KG1 (cell line): Measurements from ENCODE around the gene SV2B.

Source experiments
- DNase-seq: peaks from one replicate; lab custom pipeline; 2025; lab: John Stamatoyannopoulos, UW

SV2B gene

GRCh38 chr15:91104111-91104510 is 4.1 kb downstream of the SV2B start:
- no peak for DNase-seq

- no peak for DNase-seq
Observed at GRCh38 chr15:91108421-91108820, 8.4 kb downstream of the SV2B start.

GRCh38 chr15:91109885-91110284 is 9.8 kb downstream of the SV2B start:
- no peak for DNase-seq

GRCh38 chr15:91110407-91110806 is 10.3 kb downstream of the SV2B start:
- no peak for DNase-seq

- DNase-seq = no peak
Observed at GRCh38 chr15:91113030-91113429, 13.0 kb downstream of the SV2B start.

- no peak for DNase-seq
Observed at GRCh38 chr15:91114301-91114700, 14.2 kb downstream of the SV2B start.

GRCh38 chr15:91116113-91117067 is 16.3 kb downstream of the SV2B start:
- no peak for DNase-seq

- no peak for DNase-seq
Observed at GRCh38 chr15:91117375-91117774, 17.3 kb downstream of the SV2B start.

- DNase-seq = no peak
Observed at GRCh38 chr15:91118817-91119590, 18.9 kb downstream of the SV2B start.

GRCh38 chr15:91122296-91122695 is 22.2 kb downstream of the SV2B start:
- DNase-seq = no peak

GRCh38 chr15:91124132-91124531 is 24.1 kb downstream of the SV2B start:
- DNase-seq = no peak

- DNase-seq = no peak
Observed at GRCh38 chr15:91125162-91125561, 25.1 kb downstream of the SV2B start.

GRCh38 chr15:91126080-91126479 is 26.0 kb downstream of the SV2B start:
- DNase-seq = no peak

- DNase-seq = no peak
Observed at GRCh38 chr15:91127236-91127955, 27.3 kb downstream of the SV2B start.

GRCh38 chr15:91128016-91128415 is 28.0 kb downstream of the SV2B start:
- no peak for DNase-seq

- DNase-seq = no peak
Observed at GRCh38 chr15:91129436-91129835, 29.4 kb downstream of the SV2B start.

GRCh38 chr15:91132079-91132478 is 32.0 kb downstream of the SV2B start:
- no peak for DNase-seq

GRCh38 chr15:91133511-91133910 is 33.5 kb downstream of the SV2B start:
- no peak for DNase-seq

GRCh38 chr15:91135201-91136130 is 35.4 kb downstream of the SV2B start:
- DNase-seq = no peak

GRCh38 chr15:91136386-91136923 is 36.4 kb downstream of the SV2B start:
- no peak for DNase-seq

GRCh38 chr15:91140601-91141000 is 40.5 kb downstream of the SV2B start:
- DNase-seq = no peak
